HepG2 (cell line): ENCODE results near the gene RAB42. TPM values are rescaled to one million over a fixed set of nuclear protein-coding genes. Genes with fewer than 3 reads are reported as not detected.

Source experiments
- ATF7-NPFF ChIP-seq: sonication (generic); formaldehyde crosslinking; IDR thresholded peaks from 2 replicates; pipeline ENCODE4 v1.8.1; 2023; ENCODE audit warnings: mild to moderate bottlenecking, low read depth, missing genetic modification reagents, moderate library complexity
- CEBPB ChIP-seq: IDR thresholded peaks from 2 replicates; pipeline ENCODE4 v1.6.1; 2011; ENCODE audit warnings: low read depth, low read length, improper control_type of control experiment, borderline replicate concordance
- KLF15 ChIP-seq: sonication (generic); formaldehyde crosslinking; IDR thresholded peaks from 2 replicates; pipeline ENCODE4 v1.8.1; 2023; ENCODE audit warnings: borderline replicate concordance, mild to moderate bottlenecking, inconsistent platforms, missing genetic modification reagents, mixed read lengths
- MEIS1 ChIP-seq: sonication (generic); formaldehyde crosslinking; IDR thresholded peaks from 2 replicates; pipeline ENCODE4 v1.9.0; 2021; ENCODE audit warnings: mild to moderate bottlenecking, missing genetic modification reagents, moderate library complexity, borderline replicate concordance
- MIER3 ChIP-seq: IDR thresholded peaks from 2 replicates; pipeline ENCODE4 v1.6.1; 2016; ENCODE audit warnings: missing compliant biosample characterization, borderline replicate concordance
- MYNN ChIP-seq: sonication (generic); formaldehyde crosslinking; IDR thresholded peaks from 2 replicates; pipeline ENCODE4 v1.4.0; 2020; ENCODE audit warnings: mild to moderate bottlenecking, low read depth, missing genetic modification reagents
- NFIB ChIP-seq: sonication (generic); formaldehyde crosslinking; IDR thresholded peaks from 2 replicates; pipeline ENCODE4 v1.9.0; 2021; ENCODE audit warnings: missing genetic modification reagents, mild to moderate bottlenecking, borderline replicate concordance
- PHF5A ChIP-seq: IDR thresholded peaks from one replicate; pipeline ENCODE4 v1.6.1; 2018; ENCODE audit warnings: low read depth, missing genetic modification reagents; ENCODE audit not compliant: unreplicated experiment
- RARG ChIP-seq: sonication (generic); formaldehyde crosslinking; IDR thresholded peaks from 2 replicates; pipeline ENCODE4 v1.4.0; 2020; ENCODE audit warnings: low read depth, mild to moderate bottlenecking, missing genetic modification reagents
- ZBTB7B ChIP-seq: sonication (generic); formaldehyde crosslinking; IDR thresholded peaks from 2 replicates; pipeline ENCODE4 v1.4.0; 2020; ENCODE audit warnings: missing genetic modification reagents
- ZMYM4 ChIP-seq: sonication (generic); formaldehyde crosslinking; IDR thresholded peaks from 2 replicates; pipeline ENCODE4 v1.8.1; 2023; ENCODE audit warnings: mild to moderate bottlenecking, missing genetic modification reagents
- ZNF12 ChIP-seq: sonication (generic); formaldehyde crosslinking; IDR thresholded peaks from 2 replicates; pipeline ENCODE4 v1.5.0; 2020; ENCODE audit warnings: missing genetic modification reagents
- ZNF232 ChIP-seq: sonication (generic); formaldehyde crosslinking; IDR thresholded peaks from 2 replicates; pipeline ENCODE4 v1.4.0; 2020; ENCODE audit warnings: missing genetic modification reagents, borderline replicate concordance
- ZNF263 ChIP-seq: sonication (generic); formaldehyde crosslinking; IDR thresholded peaks from 2 replicates; pipeline ENCODE4 v1.4.0; 2020; ENCODE audit warnings: missing genetic modification reagents
- ZNF317 ChIP-seq: sonication (generic); formaldehyde crosslinking; IDR thresholded peaks from 2 replicates; pipeline ENCODE4 v1.5.0; 2020; ENCODE audit warnings: mild to moderate bottlenecking, missing genetic modification reagents
- ZNF367 ChIP-seq: sonication (generic); formaldehyde crosslinking; IDR thresholded peaks from 2 replicates; pipeline ENCODE4 v1.4.0; 2020; ENCODE audit warnings: missing genetic modification reagents, borderline replicate concordance
- ZNF441 ChIP-seq: sonication (generic); formaldehyde crosslinking; IDR thresholded peaks from 2 replicates; pipeline ENCODE4 v1.7.0; 2021; ENCODE audit warnings: missing genetic modification reagents, borderline replicate concordance
- ZNF558 ChIP-seq: sonication (generic); formaldehyde crosslinking; IDR thresholded peaks from 2 replicates; pipeline ENCODE4 v1.9.0; 2022; ENCODE audit warnings: mild to moderate bottlenecking, missing genetic modification reagents, borderline replicate concordance
- polyA plus RNA-seq, 8 experiments: library from polyadenylated mRNA; depleted of rRNA in 3 of 8; stranded (reverse) in 7 of 8; unstranded in 1 of 8; fragments of >200 nt; fragmentation: Illumina TruSeq in 4 of 8; extraction: Trizol in 4 of 8; gene quantifications; 2 replicates each; pipeline versions ENCODE4 v1.2.1 to v1.2.3, GENCODE V29; 2011 to 2016; ENCODE audit warnings: low read depth in 4 of 8, missing spikeins in 1 of 8, mixed read lengths in 1 of 8; ENCODE audit not compliant: insufficient read depth in 1 of 8
- total RNA-seq, 5 experiments: library from RNA; depleted of rRNA; stranded (reverse); fragments of >200 nt; fragmentation: Illumina TruSeq; extraction: Trizol; gene quantifications; 2 replicates each; pipeline ENCODE4 v1.2.3, GENCODE V29; 2016; ENCODE audit warnings: low read depth in 1 of 5
- TF ChIP-seq, protein P1 (sequence below): sonication (generic); formaldehyde crosslinking; IDR thresholded peaks from 2 replicates; pipeline ENCODE4 v1.4.0; 2020; ENCODE audit warnings: missing genetic modification reagents
- TF ChIP-seq, protein P2 (sequence below): sonication (generic); formaldehyde crosslinking; conservative IDR thresholded peaks from 2 replicates; pipeline ENCODE4 v1.8.1; 2023; ENCODE audit warnings: missing genetic modification reagents

Gene RAB42
- total and polyA plus RNA-seq, 2 of the 13 experiments (the other 11 are each of a cell fraction or from before 2014, with no cell fraction given) = 10.4 to 166 TPM

DNA sequence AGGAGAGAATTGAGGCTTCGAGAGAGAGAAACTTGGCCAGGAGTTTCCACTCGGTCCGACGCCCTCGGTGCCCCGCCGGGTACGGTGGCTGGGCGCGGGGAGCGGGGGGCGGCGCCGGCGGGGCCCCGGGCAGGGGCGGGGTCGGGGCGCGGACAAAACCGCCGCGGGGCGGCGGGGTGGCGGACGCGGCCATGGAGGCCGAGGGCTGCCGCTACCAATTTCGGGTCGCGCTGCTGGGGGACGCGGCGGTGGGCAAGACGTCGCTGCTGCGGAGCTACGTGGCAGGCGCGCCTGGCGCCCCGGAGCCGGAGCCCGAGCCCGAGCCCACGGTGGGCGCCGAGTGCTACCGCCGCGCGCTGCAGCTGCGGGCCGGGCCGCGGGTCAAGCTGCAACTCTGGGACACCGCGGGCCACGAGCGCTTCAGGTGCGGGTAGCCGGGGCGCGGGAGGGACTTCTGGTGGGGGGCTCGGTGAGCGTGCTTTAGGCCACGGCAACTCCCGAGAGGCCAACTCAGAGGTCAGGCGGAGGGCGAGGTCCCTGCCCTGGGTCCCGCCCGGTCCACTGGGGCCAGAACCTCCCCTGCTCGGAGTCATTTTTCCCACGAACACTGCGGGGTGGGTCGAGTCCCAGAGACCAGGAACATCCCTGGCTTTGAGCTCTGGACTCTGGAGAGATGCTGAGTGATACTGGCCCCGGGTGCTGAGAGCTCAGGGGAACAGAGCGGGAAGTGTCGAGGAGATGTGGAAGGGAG is 431 bp downstream of the RAB42 start (continued):
- TF ChIP-seq, protein P1, sequence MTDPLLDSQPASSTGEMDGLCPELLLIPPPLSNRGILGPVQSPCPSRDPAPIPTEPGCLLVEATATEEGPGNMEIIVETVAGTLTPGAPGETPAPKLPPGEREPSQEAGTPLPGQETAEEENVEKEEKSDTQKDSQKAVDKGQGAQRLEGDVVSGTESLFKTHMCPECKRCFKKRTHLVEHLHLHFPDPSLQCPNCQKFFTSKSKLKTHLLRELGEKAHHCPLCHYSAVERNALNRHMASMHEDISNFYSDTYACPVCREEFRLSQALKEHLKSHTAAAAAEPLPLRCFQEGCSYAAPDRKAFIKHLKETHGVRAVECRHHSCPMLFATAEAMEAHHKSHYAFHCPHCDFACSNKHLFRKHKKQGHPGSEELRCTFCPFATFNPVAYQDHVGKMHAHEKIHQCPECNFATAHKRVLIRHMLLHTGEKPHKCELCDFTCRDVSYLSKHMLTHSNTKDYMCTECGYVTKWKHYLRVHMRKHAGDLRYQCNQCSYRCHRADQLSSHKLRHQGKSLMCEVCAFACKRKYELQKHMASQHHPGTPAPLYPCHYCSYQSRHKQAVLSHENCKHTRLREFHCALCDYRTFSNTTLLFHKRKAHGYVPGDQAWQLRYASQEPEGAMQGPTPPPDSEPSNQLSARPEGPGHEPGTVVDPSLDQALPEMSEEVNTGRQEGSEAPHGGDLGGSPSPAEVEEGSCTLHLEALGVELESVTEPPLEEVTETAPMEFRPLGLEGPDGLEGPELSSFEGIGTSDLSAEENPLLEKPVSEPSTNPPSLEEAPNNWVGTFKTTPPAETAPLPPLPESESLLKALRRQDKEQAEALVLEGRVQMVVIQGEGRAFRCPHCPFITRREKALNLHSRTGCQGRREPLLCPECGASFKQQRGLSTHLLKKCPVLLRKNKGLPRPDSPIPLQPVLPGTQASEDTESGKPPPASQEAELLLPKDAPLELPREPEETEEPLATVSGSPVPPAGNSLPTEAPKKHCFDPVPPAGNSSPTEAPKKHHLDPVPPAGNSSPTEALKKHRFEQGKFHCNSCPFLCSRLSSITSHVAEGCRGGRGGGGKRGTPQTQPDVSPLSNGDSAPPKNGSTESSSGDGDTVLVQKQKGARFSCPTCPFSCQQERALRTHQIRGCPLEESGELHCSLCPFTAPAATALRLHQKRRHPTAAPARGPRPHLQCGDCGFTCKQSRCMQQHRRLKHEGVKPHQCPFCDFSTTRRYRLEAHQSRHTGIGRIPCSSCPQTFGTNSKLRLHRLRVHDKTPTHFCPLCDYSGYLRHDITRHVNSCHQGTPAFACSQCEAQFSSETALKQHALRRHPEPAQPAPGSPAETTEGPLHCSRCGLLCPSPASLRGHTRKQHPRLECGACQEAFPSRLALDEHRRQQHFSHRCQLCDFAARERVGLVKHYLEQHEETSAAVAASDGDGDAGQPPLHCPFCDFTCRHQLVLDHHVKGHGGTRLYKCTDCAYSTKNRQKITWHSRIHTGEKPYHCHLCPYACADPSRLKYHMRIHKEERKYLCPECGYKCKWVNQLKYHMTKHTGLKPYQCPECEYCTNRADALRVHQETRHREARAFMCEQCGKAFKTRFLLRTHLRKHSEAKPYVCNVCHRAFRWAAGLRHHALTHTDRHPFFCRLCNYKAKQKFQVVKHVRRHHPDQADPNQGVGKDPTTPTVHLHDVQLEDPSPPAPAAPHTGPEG = 0 out of 2 replicates have a peak, but pooled peaks have one; percentile 50
- TF ChIP-seq ZNF263 (CRISPR knock-in tag) = no peak
- peak; percentile 75; the same call in 1 of the 2 replicates for TF ChIP-seq ATF7-NPFF (CRISPR knock-in tag)
- no peak for TF ChIP-seq ZNF317 (CRISPR knock-in tag)
- no peak; the same call in 1 of the 2 replicates for TF ChIP-seq ZNF441 (CRISPR knock-in tag)
- TF ChIP-seq PHF5A (CRISPR knock-in tag) = no peak
- no peak for TF ChIP-seq ZNF12 (CRISPR knock-in tag)
- TF ChIP-seq ZNF558 = no peak
- 0 out of 2 replicates have a peak, but pooled peaks have one; percentile 23 for TF ChIP-seq ZNF232
- TF ChIP-seq MIER3 (CRISPR knock-in tag) = no peak
- TF ChIP-seq, protein P2, sequence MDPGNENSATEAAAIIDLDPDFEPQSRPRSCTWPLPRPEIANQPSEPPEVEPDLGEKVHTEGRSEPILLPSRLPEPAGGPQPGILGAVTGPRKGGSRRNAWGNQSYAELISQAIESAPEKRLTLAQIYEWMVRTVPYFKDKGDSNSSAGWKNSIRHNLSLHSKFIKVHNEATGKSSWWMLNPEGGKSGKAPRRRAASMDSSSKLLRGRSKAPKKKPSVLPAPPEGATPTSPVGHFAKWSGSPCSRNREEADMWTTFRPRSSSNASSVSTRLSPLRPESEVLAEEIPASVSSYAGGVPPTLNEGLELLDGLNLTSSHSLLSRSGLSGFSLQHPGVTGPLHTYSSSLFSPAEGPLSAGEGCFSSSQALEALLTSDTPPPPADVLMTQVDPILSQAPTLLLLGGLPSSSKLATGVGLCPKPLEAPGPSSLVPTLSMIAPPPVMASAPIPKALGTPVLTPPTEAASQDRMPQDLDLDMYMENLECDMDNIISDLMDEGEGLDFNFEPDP = 0 out of 2 replicates have a peak, but pooled peaks have one; percentile 82
- TF ChIP-seq RARG = no peak
- no peak for TF ChIP-seq MYNN (CRISPR knock-in tag)
- no peak for TF ChIP-seq KLF15
- no peak for TF ChIP-seq MEIS1 (CRISPR knock-in tag)
- peak; percentile 32; the same call in 1 of the 2 replicates for TF ChIP-seq NFIB
- no peak for TF ChIP-seq ZNF367 (CRISPR knock-in tag)
- TF ChIP-seq ZMYM4 = 0 out of 2 replicates have a peak, but pooled peaks have one; percentile 23
- 0 out of 2 replicates have a peak, but pooled peaks have one; percentile 26 for TF ChIP-seq ZBTB7B (CRISPR knock-in tag)
- TF ChIP-seq CEBPB = no peak
